H9 (cell line): ENCODE data around the gene PBX1. TPM values are rescaled to one million over a fixed set of nuclear protein-coding genes. Genes with fewer than 3 reads are reported as not detected.

Source experiments
- DNase-seq: peaks from one replicate; pipeline ENCODE4 v3.0.0-alpha.2; 2017
- H2AFZ ChIP-seq: one replicate; pipeline ENCODE4 v1.6.1; 2013; ENCODE audit warnings: mild to moderate bottlenecking, low read length, control low read depth, moderate library complexity
- H2AK5ac ChIP-seq: 2 replicates; pipeline ENCODE4 v1.6.1; 2013; ENCODE audit warnings: low read length, control low read depth, mixed read lengths; ENCODE audit not compliant: insufficient read length
- H2BK120ac ChIP-seq: one replicate; pipeline ENCODE4 v1.6.1; 2013; ENCODE audit warnings: low read depth, mild to moderate bottlenecking, low read length, control low read depth, inconsistent platforms; ENCODE audit not compliant: poor library complexity, severe bottlenecking
- H2BK12ac ChIP-seq: 2 replicates; pipeline ENCODE4 v1.6.1; 2013; ENCODE audit warnings: low read length, control low read depth, mixed read lengths, low read depth; ENCODE audit not compliant: insufficient read length
- H2BK15ac ChIP-seq: 2 replicates; pipeline ENCODE4 v1.6.1; 2013; ENCODE audit warnings: low read depth, low read length, control low read depth
- H2BK20ac ChIP-seq: one replicate; pipeline ENCODE4 v1.6.1; 2013; ENCODE audit warnings: low read depth, mild to moderate bottlenecking, low read length, control low read depth, inconsistent platforms; ENCODE audit not compliant: poor library complexity, severe bottlenecking
- H2BK5ac ChIP-seq: 2 replicates; pipeline ENCODE4 v1.6.1; 2013; ENCODE audit warnings: low read length, control low read depth, mixed read lengths; ENCODE audit not compliant: insufficient read length
- H3K14ac ChIP-seq: 2 replicates; pipeline ENCODE4 v1.6.1; 2013; ENCODE audit warnings: low read length, control low read depth; ENCODE audit not compliant: insufficient read depth
- H3K18ac ChIP-seq: 2 replicates; pipeline ENCODE4 v1.6.1; 2013; ENCODE audit warnings: low read depth, mild to moderate bottlenecking, mixed read lengths, low read length, control low read depth; ENCODE audit not compliant: insufficient read length
- H3K23ac ChIP-seq: 2 replicates; pipeline ENCODE4 v1.6.1; 2013; ENCODE audit warnings: low read length, control low read depth, mixed read lengths, low read depth; ENCODE audit not compliant: insufficient read length
- H3K23me2 ChIP-seq: 2 replicates; pipeline ENCODE4 v1.6.1; 2013; ENCODE audit warnings: low read depth, mild to moderate bottlenecking, mixed read lengths, low read length, control low read depth; ENCODE audit not compliant: insufficient read length, poor library complexity, severe bottlenecking
- H3K27ac ChIP-seq: 2 replicates; pipeline ENCODE4 v1.5.1; 2013; ENCODE audit warnings: low read length, control low read depth, mixed read lengths, low read depth; ENCODE audit not compliant: insufficient read length
- H3K27me3 ChIP-seq: 2 replicates; pipeline ENCODE4 v1.6.1; 2013; ENCODE audit warnings: low read length, control low read depth, inconsistent platforms; ENCODE audit not compliant: insufficient read depth
- H3K4ac ChIP-seq: 2 replicates; pipeline ENCODE4 v1.6.1; 2013; ENCODE audit warnings: low read depth, mild to moderate bottlenecking, control low read depth, inconsistent platforms, low read length, moderate library complexity
- H3K4me1 ChIP-seq: 2 replicates; pipeline ENCODE4 v1.6.1; 2013; ENCODE audit warnings: low read length, control low read depth, inconsistent platforms; ENCODE audit not compliant: insufficient read depth
- H3K4me2 ChIP-seq: 2 replicates; pipeline ENCODE4 v1.6.1; 2013; ENCODE audit warnings: low read length, control low read depth, mixed read lengths; ENCODE audit not compliant: insufficient read length, insufficient read depth
- H3K56ac ChIP-seq: 2 replicates; pipeline ENCODE4 v1.6.1; 2013; ENCODE audit warnings: low read depth, mild to moderate bottlenecking, mixed read lengths, low read length, control low read depth; ENCODE audit not compliant: insufficient read length
- H3K79me1 ChIP-seq: 2 replicates; pipeline ENCODE4 v1.6.1; 2013; ENCODE audit warnings: low read depth, mild to moderate bottlenecking, moderate library complexity, low read length, control low read depth, inconsistent platforms; ENCODE audit not compliant: insufficient read depth, poor library complexity, severe bottlenecking
- H3K79me2 ChIP-seq: 2 replicates; pipeline ENCODE4 v1.6.1; 2013; ENCODE audit warnings: low read length, control low read depth, inconsistent platforms; ENCODE audit not compliant: insufficient read depth
- H3K9ac ChIP-seq: 2 replicates; pipeline ENCODE4 v1.6.1; 2013; ENCODE audit warnings: low read length, control low read depth, mixed read lengths; ENCODE audit not compliant: insufficient read length; ENCODE audit errors: extremely low read depth
- H3K9me3 ChIP-seq: one replicate; pipeline ENCODE4 v1.6.1; 2013; ENCODE audit warnings: low read depth, low read length, inconsistent platforms; ENCODE audit not compliant: control insufficient read depth
- H3T11ph ChIP-seq: one replicate; pipeline ENCODE4 v1.6.1; 2013; ENCODE audit warnings: mild to moderate bottlenecking, low read length, control low read depth, inconsistent platforms
- H4K20me1 ChIP-seq: one replicate; pipeline ENCODE4 v1.6.1; 2013; ENCODE audit not compliant: control insufficient read depth, insufficient read length, insufficient read depth
- H4K5ac ChIP-seq: 2 replicates; pipeline ENCODE4 v1.6.1; 2013; ENCODE audit warnings: low read depth, mild to moderate bottlenecking, mixed read lengths, low read length, control low read depth; ENCODE audit not compliant: insufficient read length
- H4K8ac ChIP-seq: replicated peaks from 2 replicates; pipeline ENCODE4 v1.6.1; 2013; ENCODE audit warnings: low read length, control low read depth, mixed read lengths, low read depth; ENCODE audit not compliant: insufficient read length
- H4K91ac ChIP-seq: 2 replicates; pipeline ENCODE4 v1.6.1; 2013; ENCODE audit warnings: low read depth, mild to moderate bottlenecking, moderate library complexity, mixed read lengths, low read length, control low read depth; ENCODE audit not compliant: insufficient read length
- H3K27ac Mint-ChIP-seq, 3 experiments: 2 replicates in 2 of 3; 3 replicates in 1 of 3; pipeline ENCODE4 v1.8.0; 2020 to 2021; ENCODE audit warnings: mixed read lengths in 3 of 3, mild to moderate bottlenecking in 1 of 3, moderate library complexity in 1 of 3
- H3K27me3 Mint-ChIP-seq: 2 replicates; pipeline ENCODE4 v1.8.0; 2021; ENCODE audit warnings: low read depth, mild to moderate bottlenecking, moderate library complexity, mixed read lengths
- H3K36me3 Mint-ChIP-seq, 3 experiments: 2 replicates in 2 of 3; 3 replicates in 1 of 3; pipeline ENCODE4 v1.8.0; 2020 to 2021; ENCODE audit warnings: low read depth in 3 of 3, mixed read lengths in 3 of 3; ENCODE audit not compliant: insufficient read depth in 1 of 3
- H3K4me1 Mint-ChIP-seq, 2 experiments: 2 replicates each; pipeline ENCODE4 v1.8.0; 2020; ENCODE audit warnings: mixed read lengths in 2 of 2
- H3K4me3 Mint-ChIP-seq, 2 experiments: 2 replicates in 1 of 2; 3 replicates in 1 of 2; pipeline ENCODE4 v1.8.0; 2020 to 2021; ENCODE audit warnings: mild to moderate bottlenecking in 2 of 2, mixed read lengths in 2 of 2, moderate library complexity in 1 of 2
- H3K9me3 Mint-ChIP-seq, 2 experiments: 2 replicates in 1 of 2; 3 replicates in 1 of 2; pipeline ENCODE4 v1.8.0; 2020; ENCODE audit warnings: mild to moderate bottlenecking in 2 of 2, mixed read lengths in 2 of 2, moderate library complexity in 1 of 2
- CTCF ChIP-seq: fragments of 200-600 bp; sonication (generic); conservative IDR thresholded peaks from 3 replicates; pipeline ENCODE4 v1.8.0; 2021; ENCODE audit warnings: antibody characterized with exemption, mild to moderate bottlenecking
- WGBS: extraction: QIAGEN DNeasy Blood & Tissue Kit; methylation state at CpG from one replicate; pipeline ENCODE4 v1.1.7; 2013; ENCODE audit warnings: missing lambda C conversion rate, low lambda C conversion rate, mixed read lengths; ENCODE audit not compliant: insufficient read length; ENCODE audit errors: extremely low coverage; 5-methylcytosine and 5-hydroxymethylcytosine counted together
- total RNA-seq: library from RNA; stranded (reverse); gene quantifications from 2 replicates; pipeline ENCODE4 v1.2.1, GENCODE V29; 2021

PBX1 gene
- total RNA-seq, 1 experiment from 2014 or later, result 142 TPM

- Histone ChIP-seq H2BK20ac (no peak overlapping the region), H2BK120ac (no peak overlapping the region), H3K9me3 (no peaks in the 10 kb centered on the region), H3K79me1 (no peaks in the 10 kb centered on the region), H3T11ph (no peak overlapping the region), H2BK5ac (no peak overlapping the region), H4K8ac (no peak overlapping the region), H3K23ac (no peak overlapping the region), H3K9ac (peak overlapping the region; percentile 62), H3K18ac (no peak overlapping the region), H4K91ac (no peak overlapping the region), H3K27me3 (no peaks in the 10 kb centered on the region), H3K14ac (no peak overlapping the region), H2AFZ (no peak overlapping the region), H2BK12ac (no peak overlapping the region), H4K20me1 (no peaks in the 10 kb centered on the region), H3K4me1 (peaks cover 3% of the 10 kb centered on the region; the same call in 1 of the 2 replicates), H4K5ac (no peak overlapping the region), H3K79me2 (peaks cover 26% of the 10 kb centered on the region), H3K23me2 (peaks cover 2% of the 10 kb centered on the region), H3K56ac (no peak overlapping the region), H3K4ac (no peak overlapping the region), H2BK15ac (no peak overlapping the region), H2AK5ac (no peak overlapping the region), H3K4me2 (peak overlapping the region; percentile 68), H3K27ac (peak overlapping the region; percentile 79)
- peak; percentile 60 for DNase-seq
- H3K4me1 Mint-ChIP-seq, result peaks cover 42 to 43% of the 10 kb centered on the region in 2 experiments
- H3K4me3 Mint-ChIP-seq, result peak overlapping the region; percentile 98 to 99
- H3K27ac Mint-ChIP-seq, result peak overlapping the region; percentile 96 to 99 (median 98)
- H3K36me3 Mint-ChIP-seq, result peaks cover 0 to 13% (median 9%) of the 10 kb centered on the region in 3 experiments; a peak in 3 of 7 replicates
- no peak for TF ChIP-seq CTCF
- H3K27me3 Mint-ChIP-seq, result no peaks in the 10 kb centered on the region
- WGBS, result no CpG with 5 or more reads among the region's 20 CpGs
- no peaks in the 10 kb centered on the region for H3K9me3 Mint-ChIP-seq
These were observed 513 bp downstream of the PBX1 start for GRCh38 chr1:164559342-164560051.
